Hepatocyte (in vitro differentiated cells): ENCODE measurements around the gene CDK5RAP1.

Experiments
- EZH2 ChIP-seq: fragments of 200-600 bp; sonication (generic); IDR thresholded peaks from 2 replicates; pipeline ENCODE4 v1.6.1; 2016; ENCODE audit warnings: antibody characterized with exemption, mild to moderate bottlenecking, borderline replicate concordance
- TF ChIP-seq, protein P1 (sequence below): fragments of 200-600 bp; sonication (generic); IDR thresholded peaks from 2 replicates; pipeline ENCODE4 v1.5.1; 2016; ENCODE audit warnings: antibody characterized with exemption, mild to moderate bottlenecking; ENCODE audit not compliant: poor library complexity

DNA sequence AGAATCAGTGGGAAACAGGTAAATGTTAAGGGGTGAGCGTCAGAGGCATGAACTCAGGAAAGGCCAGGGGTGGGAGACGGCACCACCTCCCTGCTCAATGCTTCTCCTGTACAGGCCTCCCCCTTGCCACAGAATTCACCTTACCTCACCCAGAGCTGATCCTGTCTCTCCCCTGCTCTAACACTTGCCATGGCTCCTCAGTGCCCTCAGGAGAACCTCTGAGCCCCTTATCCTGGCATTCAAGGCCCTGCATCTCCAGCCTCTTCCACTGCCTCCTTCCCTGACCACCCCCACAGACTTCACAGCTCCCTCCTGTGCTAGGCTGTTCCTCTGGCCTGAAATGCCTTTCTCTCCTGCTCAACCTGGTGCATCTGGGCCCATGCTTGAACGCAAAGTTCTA, 84.4 kb downstream of the CDK5RAP1 start:
- TF ChIP-seq, protein P1, sequence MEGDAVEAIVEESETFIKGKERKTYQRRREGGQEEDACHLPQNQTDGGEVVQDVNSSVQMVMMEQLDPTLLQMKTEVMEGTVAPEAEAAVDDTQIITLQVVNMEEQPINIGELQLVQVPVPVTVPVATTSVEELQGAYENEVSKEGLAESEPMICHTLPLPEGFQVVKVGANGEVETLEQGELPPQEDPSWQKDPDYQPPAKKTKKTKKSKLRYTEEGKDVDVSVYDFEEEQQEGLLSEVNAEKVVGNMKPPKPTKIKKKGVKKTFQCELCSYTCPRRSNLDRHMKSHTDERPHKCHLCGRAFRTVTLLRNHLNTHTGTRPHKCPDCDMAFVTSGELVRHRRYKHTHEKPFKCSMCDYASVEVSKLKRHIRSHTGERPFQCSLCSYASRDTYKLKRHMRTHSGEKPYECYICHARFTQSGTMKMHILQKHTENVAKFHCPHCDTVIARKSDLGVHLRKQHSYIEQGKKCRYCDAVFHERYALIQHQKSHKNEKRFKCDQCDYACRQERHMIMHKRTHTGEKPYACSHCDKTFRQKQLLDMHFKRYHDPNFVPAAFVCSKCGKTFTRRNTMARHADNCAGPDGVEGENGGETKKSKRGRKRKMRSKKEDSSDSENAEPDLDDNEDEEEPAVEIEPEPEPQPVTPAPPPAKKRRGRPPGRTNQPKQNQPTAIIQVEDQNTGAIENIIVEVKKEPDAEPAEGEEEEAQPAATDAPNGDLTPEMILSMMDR = no peak
- no peak for TF ChIP-seq EZH2
